HCT116 (cell line): Measurements from ENCODE around the gene IL18.

Experiments
- ATF3 ChIP-seq: IDR thresholded peaks from 2 replicates; pipeline ENCODE4 v1.6.1; 2012
- CTCF ChIP-seq, 3 experiments: fragments of 200-600 bp in 1 of 3; sonication (generic) in 1 of 3; IDR thresholded peaks in 2 of 3; conservative IDR thresholded peaks in 1 of 3; 2 replicates each; pipeline ENCODE4 v1.5.1; 2012 to 2017; ENCODE audit warnings: low read depth in 2 of 3, low read length in 2 of 3, antibody characterized with exemption in 1 of 3, borderline replicate concordance in 1 of 3, control low read depth in 1 of 3, mild to moderate bottlenecking in 1 of 3, mixed read lengths in 1 of 3, mixed run types in 1 of 3, moderate library complexity in 1 of 3; ENCODE audit not compliant: insufficient read depth in 1 of 3
- EZH2 ChIP-seq: fragments of 200-600 bp; sonication (generic); IDR thresholded peaks from 2 replicates; pipeline ENCODE4 v1.6.1; 2017; ENCODE audit warnings: antibody characterized with exemption, mixed run types
- POLR2A ChIP-seq: IDR thresholded peaks from 2 replicates; pipeline ENCODE4 v1.7.0; 2011; ENCODE audit warnings: borderline replicate concordance; ENCODE audit not compliant: insufficient read depth, insufficient read length; ENCODE audit errors: extremely low read depth
- YY1 ChIP-seq: IDR thresholded peaks from 2 replicates; pipeline ENCODE4 v1.6.1; 2011; ENCODE audit warnings: low read length, low read depth, moderate library complexity, mild to moderate bottlenecking; ENCODE audit not compliant: insufficient replicate concordance; ENCODE audit errors: extremely low read depth

GRCh38 chr11:112143597-112143996 is 20.3 kb downstream of the IL18 start:
- no peak for TF ChIP-seq CTCF (IDR thresholded peaks at IDR 0.05 in 2 of 3, conservative IDR thresholded peaks at IDR 0.05 in 1 of 3; ENCODE audit: borderline replicate concordance in 1 of 3, insufficient read depth in 1 of 3, low read depth in 2 of 3, low read length in 2 of 3)
- no peak for TF ChIP-seq EZH2
- TF ChIP-seq POLR2A, result no peak
- TF ChIP-seq YY1, result no peak
- no peak for TF ChIP-seq ATF3
